Ishikawa (cell line): ENCODE measurements around the gene TRPM3.

Source experiments
- EGR1 ChIP-seq: IDR thresholded peaks from 2 replicates; pipeline ENCODE4 v1.6.1; 2012
- EP300 ChIP-seq: IDR thresholded peaks from 2 replicates; pipeline ENCODE4 v1.6.1; 2012; ENCODE audit warnings: borderline replicate concordance
- RAD21 ChIP-seq: IDR thresholded peaks from 2 replicates; pipeline ENCODE4 v1.6.1; 2012; ENCODE audit warnings: low read depth
- TEAD4 ChIP-seq: IDR thresholded peaks from 2 replicates; pipeline ENCODE4 v1.6.1; 2012
- USF1 ChIP-seq: IDR thresholded peaks from 2 replicates; pipeline ENCODE4 v1.6.1; 2012

- no peak for TF ChIP-seq EGR1
- no peak for TF ChIP-seq EP300
- no peak for TF ChIP-seq TEAD4
- no peak for TF ChIP-seq USF1
- no peak for TF ChIP-seq RAD21
These were observed 88.6 kb downstream of the TRPM3 start for GRCh38 chr9:71032779-71033178.
